HG02884 (cell line): ENCODE measurements around the gene TNIP2.
A peak's percentile ranks its signal among the peaks of the same experiment; 100 is the strongest.
"Not testable (repeated sequence)": the region's sequence is repeated elsewhere in the genome, so short reads cannot be mapped to it uniquely, and the experiment has no call there.

Source experiments
- ATAC-seq: cut with Tn5 transposase; IDR thresholded peaks from one replicate; pipeline ENCODE4 v1.9.1; 2021; ENCODE audit warnings: mild to moderate bottlenecking, moderate library complexity; ENCODE audit not compliant: unreplicated experiment

The TNIP2 gene

GRCh38 chr4:2745981-2746806 is 9.9 kb downstream of the TNIP2 start:
- ATAC-seq = peak; percentile 94

- ATAC-seq = no peak
These were observed 10.6 kb downstream of the TNIP2 start for GRCh38 chr4:2745516-2745915.

GRCh38 chr4:2744576-2745270 is 11.4 kb downstream of the TNIP2 start:
- ATAC-seq = no peak

- ATAC-seq = no peak
These were observed 12.4 kb downstream of the TNIP2 start for GRCh38 chr4:2743518-2744445.

DNA sequence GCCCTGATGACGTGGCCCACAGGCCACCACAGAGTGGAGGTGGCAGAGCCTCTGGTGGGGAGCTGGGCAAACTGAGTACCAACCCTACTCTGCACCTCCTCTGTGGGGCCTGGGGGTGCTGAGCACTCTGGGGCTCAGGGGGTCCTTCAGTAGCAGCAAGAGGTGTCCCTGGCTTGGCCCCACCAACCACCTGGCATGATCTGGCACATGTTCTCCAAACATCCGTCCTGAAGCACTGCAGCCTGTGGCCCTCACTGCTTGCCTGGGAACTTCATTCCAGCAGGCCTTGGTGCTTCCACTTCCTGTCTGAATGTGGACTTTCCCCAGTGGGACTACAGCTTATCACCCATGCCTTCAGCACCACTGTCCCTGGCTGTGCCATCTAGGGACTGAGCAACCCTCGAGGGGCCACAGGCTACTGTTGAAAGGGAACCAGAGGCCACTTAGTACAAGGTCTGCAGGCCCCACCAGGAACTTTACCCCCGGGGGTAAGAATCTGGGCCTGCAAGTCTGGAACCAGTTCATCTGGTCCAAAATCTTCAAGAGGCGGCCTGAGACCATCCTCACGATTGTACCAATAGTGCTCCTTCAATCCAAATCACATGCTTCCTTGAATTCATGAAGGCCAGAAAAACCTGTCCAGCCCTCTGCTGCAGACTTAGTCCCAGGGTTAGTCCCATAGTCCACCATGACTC is 13.2 kb downstream of the TNIP2 start:
- no peak for ATAC-seq

DNA sequence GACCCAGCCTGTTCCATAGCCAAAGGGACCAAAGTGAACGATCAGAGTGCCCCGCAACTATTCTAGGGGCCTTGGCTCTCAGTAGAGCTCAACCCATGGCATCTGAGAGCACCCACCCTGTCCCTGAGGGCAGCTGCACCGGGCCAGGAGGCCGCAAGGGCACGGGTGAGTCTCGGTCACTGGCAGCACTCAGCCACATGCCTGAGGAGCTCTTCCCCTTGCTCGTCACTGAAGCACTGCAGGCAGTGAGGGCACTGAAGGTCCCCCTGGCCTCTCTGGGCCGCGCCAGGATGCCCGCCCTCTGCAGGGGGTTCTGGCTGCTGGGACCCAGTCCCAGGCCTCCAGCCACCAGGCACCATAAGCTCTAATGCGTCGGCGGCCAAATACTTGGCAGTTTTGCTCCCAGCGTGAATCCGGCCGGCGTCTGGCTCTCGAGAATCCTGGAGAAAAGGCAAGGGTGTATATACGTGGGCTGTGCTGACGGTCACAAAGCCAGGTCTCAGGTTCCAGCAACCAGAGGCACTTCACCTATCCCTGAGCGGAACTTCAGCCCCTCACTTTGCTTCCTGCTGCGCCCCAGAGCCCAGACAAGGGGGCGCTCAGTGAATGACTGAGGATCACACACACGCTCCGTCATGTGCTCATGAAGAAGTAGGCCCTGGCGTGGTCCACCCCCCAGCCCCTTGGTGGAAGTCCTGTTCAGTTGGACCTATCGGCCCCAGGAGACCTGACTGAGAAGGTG is 13.9 kb downstream of the TNIP2 start:
- ATAC-seq = no peak

DNA sequence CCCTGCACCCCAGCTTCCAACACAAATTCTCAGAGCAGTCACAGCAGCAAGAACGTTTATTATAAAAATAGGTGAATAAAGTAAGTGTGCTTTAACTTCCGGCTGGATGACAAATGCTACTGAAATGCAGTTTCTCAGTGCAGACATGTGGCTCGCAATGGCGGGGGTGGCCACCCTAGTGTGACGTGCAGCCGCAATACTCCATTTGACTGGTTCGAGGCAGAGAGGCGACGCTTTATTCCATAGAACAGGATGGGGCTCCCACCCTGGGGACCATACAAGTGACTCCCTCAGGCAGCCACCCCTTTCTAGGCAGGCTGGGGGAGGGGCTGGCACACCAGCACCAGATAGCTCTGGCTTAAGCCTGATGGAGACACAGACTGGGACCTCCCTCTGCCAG is 14.5 kb downstream of the TNIP2 start:
- ATAC-seq = no peak

- not testable (repeated sequence) for ATAC-seq
These were observed 17.8 kb downstream of the TNIP2 start for GRCh38 chr4:2738296-2738695.

- ATAC-seq = no peak
These were observed 20.3 kb downstream of the TNIP2 start for GRCh38 chr4:2735869-2736268.

DNA sequence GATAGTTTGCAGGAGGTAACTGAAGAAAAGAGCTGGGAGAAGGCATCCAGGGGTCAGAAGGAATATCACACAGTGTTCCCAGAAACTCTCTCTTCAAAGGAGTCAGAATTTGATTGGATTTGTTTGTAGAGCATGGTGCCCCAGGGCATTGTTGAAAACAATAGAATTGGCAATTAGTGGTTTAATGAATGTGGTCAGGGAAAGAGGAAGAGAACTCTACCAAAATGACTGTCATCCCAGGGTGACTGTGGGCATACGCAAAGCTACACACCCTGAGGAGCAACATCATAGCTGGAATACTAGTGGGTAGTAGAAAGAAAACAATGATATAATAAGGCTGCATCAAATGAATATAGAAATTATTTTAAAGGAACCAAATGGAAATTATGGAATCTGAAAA is 21.5 kb downstream of the TNIP2 start:
- ATAC-seq = no peak

- ATAC-seq = no peak
These were observed 22.1 kb downstream of the TNIP2 start for GRCh38 chr4:2733844-2734574.

DNA sequence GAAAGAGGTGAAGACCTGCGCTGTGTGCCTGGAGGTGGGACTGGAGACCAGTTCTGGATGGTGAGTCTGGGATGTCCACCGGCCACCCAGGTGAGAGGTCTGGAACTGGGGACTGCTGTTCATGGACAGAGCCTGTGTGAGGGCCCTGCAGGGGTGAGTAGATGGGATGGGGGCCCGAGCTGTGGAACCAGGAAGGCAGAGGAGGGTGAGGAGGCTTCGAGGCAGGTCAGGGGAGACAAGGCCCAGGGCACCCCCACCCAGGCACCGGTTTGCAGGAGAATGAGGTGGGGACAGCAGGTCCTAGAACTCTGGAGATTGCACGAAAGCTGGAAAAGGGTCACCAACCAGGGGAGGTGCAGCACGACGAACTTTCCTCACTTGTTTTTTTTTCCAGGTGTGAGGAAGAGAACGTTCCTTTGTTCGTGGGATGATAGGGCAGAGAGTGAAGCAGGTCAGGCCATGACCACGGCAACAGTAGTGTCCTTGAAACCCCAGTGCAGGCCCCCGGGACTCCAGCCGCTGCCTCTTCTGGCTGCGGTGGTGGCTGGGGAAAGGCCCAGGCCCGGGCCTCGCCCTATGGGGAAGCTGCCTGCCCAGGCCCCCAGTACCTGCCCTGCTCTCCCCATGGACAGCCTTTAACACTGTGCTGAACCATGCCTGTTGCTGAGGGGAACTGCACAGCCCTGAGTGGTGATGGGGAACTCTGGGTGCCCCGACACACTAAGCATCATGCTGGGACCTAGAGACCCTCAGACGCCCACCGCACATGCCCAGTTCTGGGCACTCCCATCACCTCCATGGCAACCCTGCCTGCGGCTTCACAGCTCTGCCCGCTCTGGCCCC is 22.9 kb downstream of the TNIP2 start:
- ATAC-seq = no peak

DNA sequence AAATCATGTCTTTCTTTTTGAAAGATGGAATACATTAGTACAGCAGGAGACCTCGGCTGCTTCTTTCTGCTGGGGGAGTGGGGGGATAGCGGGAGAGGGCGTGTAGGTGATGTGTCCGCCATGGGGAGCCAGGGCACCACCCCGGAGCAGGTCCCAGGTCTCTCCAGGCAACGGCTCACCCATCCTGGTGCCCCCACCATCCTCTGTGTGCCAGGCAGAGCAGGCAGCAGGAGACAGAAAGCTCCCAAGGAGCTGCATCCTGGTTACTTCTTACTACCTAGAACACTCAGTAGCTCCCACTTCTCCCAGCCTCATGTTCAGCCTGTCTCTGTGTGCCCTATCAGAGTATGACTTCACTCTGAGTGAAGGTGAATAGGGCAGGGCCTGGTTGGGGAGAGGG is 23.6 kb downstream of the TNIP2 start:
- ATAC-seq = no peak

GRCh38 chr4:2731907-2732317 is 24.2 kb downstream of the TNIP2 start:
- ATAC-seq = no peak

GRCh38 chr4:2729533-2729875 is 26.6 kb downstream of the TNIP2 start:
- ATAC-seq = no peak

- no peak for ATAC-seq
These were observed 27.2 kb downstream of the TNIP2 start for GRCh38 chr4:2728806-2729532.

DNA sequence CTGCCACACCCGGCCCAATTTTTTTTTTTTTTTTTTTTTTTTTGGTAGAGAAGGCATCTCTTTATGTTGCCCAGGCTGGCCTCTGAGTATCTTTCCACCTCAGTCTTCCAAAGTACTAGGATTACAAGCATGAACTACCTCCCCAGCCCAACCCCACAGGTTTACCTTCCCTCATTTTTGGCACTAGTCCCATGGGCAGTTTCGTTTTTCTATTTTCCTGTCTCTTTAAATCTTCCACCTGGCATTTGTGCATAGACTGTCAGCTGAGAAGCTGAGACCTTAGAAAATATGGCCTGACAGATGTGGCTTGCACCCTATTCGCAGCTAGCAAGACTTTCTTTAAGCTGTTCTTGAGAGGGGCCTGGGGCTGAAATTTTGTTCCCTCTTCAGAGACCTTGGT is 27.9 kb downstream of the TNIP2 start:
- ATAC-seq = no peak

- not testable (repeated sequence) for ATAC-seq
These were observed 29.3 kb downstream of the TNIP2 start for GRCh38 chr4:2726881-2727280.
